Fibroblast of skin of right biceps (primary cell): ENCODE measurements around the gene ODF2.
"Not testable (repeated sequence)": the region's sequence is repeated elsewhere in the genome, so short reads cannot be mapped to it uniquely, and the experiment has no call there.

Experiments
- DNase-seq: peaks from one replicate; pipeline ENCODE4 v3.0.0-alpha.2; 2013

Gene ODF2

GRCh38 chr9:128424268-128424780 lies 31.5 kb upstream of the ODF2 start:
- no peak for DNase-seq

DNA sequence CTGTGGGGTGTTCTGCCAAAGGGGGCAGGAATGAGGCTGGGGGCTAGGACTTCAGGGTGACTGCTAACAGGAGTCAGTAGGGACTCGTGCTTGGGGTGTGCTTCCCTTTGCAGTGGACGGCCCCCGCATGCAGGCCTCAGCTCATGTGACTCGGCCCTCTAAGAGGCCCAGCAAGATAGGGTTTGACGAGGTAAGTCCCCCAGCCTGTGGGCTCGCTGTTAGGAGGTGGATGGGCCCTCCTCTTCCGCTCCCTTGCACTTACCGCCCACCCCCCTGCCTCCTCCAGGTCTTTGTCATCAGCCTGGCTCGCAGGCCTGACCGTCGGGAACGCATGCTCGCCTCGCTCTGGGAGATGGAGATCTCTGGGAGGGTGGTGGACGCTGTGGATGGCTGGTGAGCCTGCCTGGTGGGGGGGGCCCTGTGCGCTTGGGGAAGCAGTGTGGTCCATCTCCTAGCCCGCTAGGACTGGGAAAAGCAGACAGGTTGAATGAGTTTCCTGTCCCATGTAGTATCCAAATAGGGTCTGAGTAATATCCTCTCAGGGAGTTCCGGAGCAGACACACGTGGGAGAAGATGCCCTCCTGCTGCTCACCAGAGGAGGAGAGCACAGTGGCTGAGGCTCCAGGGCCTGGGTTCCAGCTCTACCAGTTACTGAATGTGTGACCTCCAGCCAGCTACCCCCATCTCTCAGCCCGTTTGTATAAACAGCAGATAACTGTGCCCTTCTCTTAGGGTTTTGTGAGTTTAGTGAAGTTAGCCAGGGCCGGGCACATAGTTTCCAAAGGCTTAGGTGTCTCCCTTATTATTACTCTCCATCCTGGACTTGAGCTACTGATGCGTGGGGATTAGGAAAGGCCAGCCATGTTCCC lies 26.9 kb upstream of the ODF2 start:
- DNase-seq = peak; percentile 29

- DNase-seq = no peak
Observed at GRCh38 chr9:128429513-128430086, 26.2 kb upstream of the ODF2 start.

DNA sequence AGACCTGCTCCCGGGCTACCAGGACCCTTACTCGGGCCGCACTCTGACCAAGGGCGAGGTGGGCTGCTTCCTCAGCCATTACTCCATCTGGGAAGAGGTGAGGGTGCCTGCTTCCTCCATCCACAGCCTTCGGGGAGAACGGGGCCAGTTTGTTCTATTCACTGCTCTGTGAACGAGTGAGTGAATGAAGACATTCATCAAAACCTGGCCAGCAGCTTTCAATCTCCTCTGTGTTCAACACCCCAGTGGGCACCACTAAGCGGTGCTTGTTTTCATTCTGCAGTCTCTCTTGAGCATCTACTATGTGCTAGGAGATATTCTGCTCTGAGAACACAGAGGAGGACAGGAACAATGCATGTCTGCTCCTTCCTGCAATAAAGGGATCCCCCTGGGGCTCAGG lies 24.6 kb upstream of the ODF2 start:
- DNase-seq = no peak

GRCh38 chr9:128434340-128434739 lies 21.5 kb upstream of the ODF2 start:
- DNase-seq = no peak

DNA sequence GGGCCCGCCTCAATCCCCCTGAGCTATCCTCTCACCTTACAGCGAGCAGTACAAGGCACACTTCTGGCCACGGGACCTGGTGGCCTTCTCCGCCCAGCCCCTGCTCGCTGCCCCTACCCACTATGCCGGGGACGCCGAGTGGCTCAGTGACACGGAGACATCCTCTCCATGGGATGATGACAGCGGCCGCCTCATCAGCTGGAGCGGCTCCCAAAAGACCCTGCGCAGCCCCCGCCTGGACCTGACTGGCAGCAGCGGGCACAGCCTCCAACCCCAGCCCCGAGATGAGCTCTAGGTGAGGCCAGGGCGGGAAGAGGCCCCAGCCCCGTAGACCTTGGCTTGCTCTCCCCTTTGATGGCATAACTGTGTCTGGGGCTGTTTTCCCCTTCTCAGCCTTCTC lies 20.2 kb upstream of the ODF2 start:
- no peak for DNase-seq

DNA sequence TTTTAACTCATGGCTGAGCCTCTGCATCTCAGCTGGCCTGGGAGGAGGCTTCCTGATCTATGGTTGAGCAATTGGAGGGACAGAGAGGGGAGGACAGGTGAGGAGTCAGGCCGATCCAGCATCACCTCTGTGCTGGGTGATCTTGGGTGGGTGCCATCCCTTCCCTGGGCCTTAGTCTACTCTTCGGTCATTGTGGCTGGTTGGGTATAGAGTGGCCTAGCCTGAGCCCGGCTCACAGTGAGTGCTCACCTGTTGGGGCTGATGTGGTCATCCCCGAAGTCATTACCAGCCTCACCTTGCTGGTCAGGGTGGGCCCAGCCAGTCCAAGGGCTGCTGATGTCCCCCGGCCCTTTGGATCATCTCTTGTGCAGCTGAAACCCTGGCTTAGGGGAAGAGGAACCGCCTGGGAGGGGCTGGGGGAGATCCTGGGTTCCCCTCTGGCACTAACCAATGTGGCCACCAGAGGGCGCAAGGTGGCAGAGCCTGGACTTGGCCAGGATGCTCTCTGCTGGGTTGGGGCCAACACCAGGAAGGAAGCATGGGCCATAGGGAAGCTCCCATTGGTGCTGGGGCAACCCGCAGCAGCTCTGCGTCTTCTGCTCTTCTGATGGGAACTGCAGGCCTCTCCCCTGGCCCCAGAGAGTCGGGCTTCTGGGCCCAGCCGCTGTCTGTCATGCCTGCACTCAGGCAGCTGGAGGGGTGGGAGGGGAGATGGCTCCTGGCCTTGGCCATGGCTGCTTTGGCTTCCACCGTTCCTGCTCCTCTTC lies 17.3 kb upstream of the ODF2 start:
- DNase-seq = peak; percentile 80

- DNase-seq = no peak
Observed at GRCh38 chr9:128439273-128439672, 16.5 kb upstream of the ODF2 start.

GRCh38 chr9:128442150-128442549 lies 13.7 kb upstream of the ODF2 start:
- no peak for DNase-seq

DNA sequence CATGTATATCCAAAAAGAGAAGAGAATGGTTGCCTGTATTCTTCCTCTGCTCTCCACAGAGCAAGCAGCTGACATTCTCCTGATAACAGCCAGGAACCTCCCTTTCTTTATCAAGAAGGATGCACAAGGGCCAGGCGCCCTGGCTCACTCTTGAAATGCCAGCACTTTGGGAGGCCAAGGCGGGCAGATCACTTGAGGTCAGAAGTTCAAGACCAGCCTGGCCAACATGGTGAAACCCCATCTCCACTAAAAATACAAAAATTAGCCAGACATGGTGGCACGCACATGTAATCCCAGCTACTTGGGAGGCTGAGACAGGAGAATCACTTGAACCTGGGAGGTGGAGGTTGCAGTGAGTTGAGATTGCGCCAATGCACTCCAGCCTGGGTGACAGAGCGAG lies 9.3 kb upstream of the ODF2 start:
- DNase-seq = not testable (repeated sequence)

- no peak for DNase-seq
Observed at GRCh38 chr9:128448746-128449145, 7.1 kb upstream of the ODF2 start.

- DNase-seq = no peak
Observed at GRCh38 chr9:128454991-128455390, 815 bp upstream of the ODF2 start.

- DNase-seq = peak; percentile 75
Observed at GRCh38 chr9:128456613-128457061, 831 bp downstream of the ODF2 start.

DNA sequence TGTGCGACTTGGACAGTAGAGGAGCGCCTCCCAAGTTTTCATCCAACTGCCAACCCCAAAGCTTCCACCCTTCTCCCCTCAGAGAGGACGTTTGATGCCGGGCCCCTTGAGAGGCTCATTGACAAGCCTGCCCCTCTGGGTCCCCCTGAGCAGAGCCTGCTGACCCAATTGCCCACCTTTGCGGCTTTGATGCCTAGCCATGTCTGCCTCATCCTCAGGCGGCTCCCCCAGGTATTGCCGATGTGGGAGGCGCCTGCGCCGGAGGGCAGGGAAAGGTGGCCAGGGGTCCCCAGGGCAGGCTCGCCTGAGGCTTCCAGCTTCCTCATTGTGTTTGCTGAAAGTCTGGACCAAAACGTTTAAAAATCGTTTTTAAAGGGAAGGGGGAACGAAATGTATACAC lies 1.4 kb downstream of the ODF2 start:
- no peak for DNase-seq

- DNase-seq = no peak
Observed at GRCh38 chr9:128459011-128459410, 3.2 kb downstream of the ODF2 start.

DNA sequence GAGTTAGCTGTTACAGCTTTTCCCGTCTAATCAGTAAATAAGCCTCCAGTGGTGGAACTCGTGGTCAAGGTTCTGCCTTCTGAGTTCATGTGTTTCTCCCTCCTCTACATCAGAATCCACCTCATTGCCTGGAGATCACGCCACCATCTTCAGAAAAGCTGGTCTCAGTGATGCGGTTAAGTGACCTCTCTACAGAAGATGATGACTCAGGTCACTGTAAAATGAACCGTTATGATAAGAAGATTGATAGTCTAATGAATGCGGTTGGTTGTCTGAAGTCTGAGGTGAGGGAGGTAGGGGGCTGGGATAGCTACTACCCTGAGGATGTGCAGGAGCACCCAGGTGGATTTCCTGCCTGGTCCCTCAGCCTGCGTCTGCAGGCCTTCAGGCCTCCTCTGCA lies 13.3 kb downstream of the ODF2 start:
- no peak for DNase-seq

- peak; percentile 58 for DNase-seq
Observed at GRCh38 chr9:128470560-128470959, 14.8 kb downstream of the ODF2 start.

GRCh38 chr9:128473104-128473503 lies 17.3 kb downstream of the ODF2 start:
- DNase-seq = no peak

DNA sequence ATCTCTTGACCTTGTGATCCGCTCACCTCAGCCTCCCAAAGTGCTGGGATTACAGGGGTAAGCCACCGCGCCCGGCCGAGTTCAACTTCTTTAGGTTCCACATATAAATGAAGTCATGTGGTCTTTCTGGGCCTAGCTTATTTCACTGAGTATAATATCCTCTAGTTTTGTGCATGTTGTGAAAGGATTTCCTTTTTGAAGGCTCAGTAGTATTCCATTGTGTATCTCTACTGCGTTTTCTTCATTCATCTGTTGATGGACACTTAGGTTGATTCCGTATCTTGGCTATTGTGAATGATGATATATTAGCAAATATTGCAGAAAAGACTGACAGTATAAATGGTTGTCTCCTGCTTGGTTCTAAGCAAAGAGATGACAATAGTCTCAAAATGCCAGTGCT lies 20.1 kb downstream of the ODF2 start:
- DNase-seq = no peak

- no peak for DNase-seq
Observed at GRCh38 chr9:128479262-128479661, 23.5 kb downstream of the ODF2 start.

- no peak for DNase-seq
Observed at GRCh38 chr9:128481561-128481960, 25.8 kb downstream of the ODF2 start.

GRCh38 chr9:128482186-128482585 lies 26.4 kb downstream of the ODF2 start:
- DNase-seq = no peak

DNA sequence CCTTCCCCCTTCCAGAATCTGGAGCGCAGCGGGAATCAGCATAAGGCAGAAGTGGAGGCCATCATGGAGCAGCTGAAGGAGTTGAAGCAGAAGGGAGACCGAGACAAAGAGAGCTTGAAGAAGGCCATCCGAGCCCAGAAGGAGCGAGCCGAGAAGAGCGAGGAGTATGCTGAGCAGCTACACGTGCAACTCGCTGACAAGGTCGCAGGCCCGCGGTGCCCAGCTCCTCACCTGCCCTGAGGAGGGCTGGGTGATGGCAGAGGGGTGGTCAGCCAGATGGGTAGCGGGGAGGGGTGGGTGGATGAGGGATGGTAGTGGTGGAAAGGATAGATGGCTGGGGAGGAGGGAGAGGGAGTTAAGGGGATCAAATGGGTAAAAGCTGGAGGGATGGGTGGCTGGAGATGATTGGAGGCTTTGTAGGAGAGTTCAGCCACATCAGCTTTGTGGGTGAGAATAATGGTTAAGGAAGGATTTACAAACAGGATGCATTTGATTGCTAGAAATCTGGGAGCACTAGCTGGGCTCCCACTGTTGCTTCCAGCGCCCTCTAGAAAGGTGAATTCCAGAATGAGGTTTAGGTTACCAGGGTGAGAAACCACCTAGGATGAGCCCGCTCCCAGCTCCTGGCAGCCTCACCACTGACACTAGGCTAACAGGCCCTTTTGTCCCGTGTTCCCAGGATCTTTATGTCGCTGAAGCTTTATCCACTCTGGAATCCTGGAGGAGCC lies 29.0 kb downstream of the ODF2 start:
- no peak for DNase-seq
